Common myeloid progenitor, CD34-positive (primary cell): Measurements from ENCODE around the gene TAP2.
A peak's percentile ranks its signal among the peaks of the same experiment; 100 is the strongest.

Experiments
- CTCF ChIA-PET: fragments of 350-600 bp; sonication (Branson Sonifier 250); formaldehyde crosslinking; loops from one replicate; lab custom pipeline; 2021; ENCODE audit warnings: antibody characterized with exemption; lab: Charles Lee
- POLR2A ChIA-PET: fragments of 350-600 bp; sonication (Branson Sonifier 250); formaldehyde crosslinking; loops from one replicate; lab custom pipeline; 2021; ENCODE audit warnings: antibody characterized with exemption; lab: Charles Lee
- DNase-seq, 3 donors: peaks; one replicate each; pipeline versions ENCODE4 v3.0.0 to v3.0.0-alpha.2; 2013
- H3K27ac ChIP-seq, 2 experiments: 1 replicate in 1 of 2; 2 replicates in 1 of 2; pipeline ENCODE4 v1.7.0; 2013; ENCODE audit warnings: inconsistent platforms in 2 of 2, low read length in 2 of 2, mild to moderate bottlenecking in 2 of 2, low read depth in 1 of 2, moderate library complexity in 1 of 2; ENCODE audit not compliant: severe bottlenecking in 2 of 2, insufficient read depth in 1 of 2, poor library complexity in 1 of 2
- H3K27me3 ChIP-seq, 5 experiments: replicated peaks in 2 of 5; 1 replicate in 3 of 5; 2 replicates in 2 of 5; pipeline versions ENCODE4 v1.6.1 to v1.7.0; 2013; ENCODE audit warnings: low read length in 4 of 5, mild to moderate bottlenecking in 2 of 5, moderate library complexity in 2 of 5, inconsistent platforms in 1 of 5; ENCODE audit not compliant: insufficient read depth in 5 of 5, control insufficient read depth in 4 of 5
- H3K36me3 ChIP-seq, 4 experiments: 1 replicate in 2 of 4; 2 replicates in 2 of 4; pipeline versions ENCODE4 v1.6.1 to v1.7.0; 2013; ENCODE audit warnings: low read length in 3 of 4, control low read depth in 1 of 4, mild to moderate bottlenecking in 1 of 4; ENCODE audit not compliant: control insufficient read depth in 4 of 4, insufficient read depth in 4 of 4
- H3K4me1 ChIP-seq, 4 experiments: 1 replicate in 3 of 4; 2 replicates in 1 of 4; pipeline versions ENCODE4 v1.6.1 to v1.7.1; 2013; ENCODE audit warnings: low read length in 3 of 4, mild to moderate bottlenecking in 3 of 4, control low read depth in 1 of 4, inconsistent platforms in 1 of 4, moderate library complexity in 1 of 4; ENCODE audit not compliant: control insufficient read depth in 4 of 4, insufficient read depth in 4 of 4; ENCODE audit errors: control extremely low read depth in 1 of 4
- H3K4me3 ChIP-seq, 7 experiments: 1 replicate in 4 of 7; 2 replicates in 3 of 7; pipeline versions ENCODE4 v1.5.1 to v1.7.0; 2013; ENCODE audit warnings: mild to moderate bottlenecking in 7 of 7, low read length in 6 of 7, moderate library complexity in 6 of 7, inconsistent platforms in 2 of 7, low read depth in 2 of 7, control low read depth in 1 of 7; ENCODE audit not compliant: insufficient read depth in 4 of 7, control insufficient read depth in 1 of 7; ENCODE audit errors: extremely low read depth in 1 of 7
- H3K9me3 ChIP-seq, 5 experiments: 1 replicate in 4 of 5; 2 replicates in 1 of 5; pipeline versions ENCODE4 v1.6.1 to v1.7.1; 2013; ENCODE audit warnings: low read length in 4 of 5, mild to moderate bottlenecking in 2 of 5, inconsistent platforms in 1 of 5, low read depth in 1 of 5, moderate library complexity in 1 of 5; ENCODE audit not compliant: control insufficient read depth in 4 of 5, insufficient read depth in 2 of 5; ENCODE audit errors: control extremely low read depth in 1 of 5
- WGBS: methylation state at CpG from one replicate; pipeline ENCODE4 v1.1.5; 2013; ENCODE audit not compliant: insufficient coverage; 5-methylcytosine and 5-hydroxymethylcytosine counted together

TAP2 gene

DNA sequence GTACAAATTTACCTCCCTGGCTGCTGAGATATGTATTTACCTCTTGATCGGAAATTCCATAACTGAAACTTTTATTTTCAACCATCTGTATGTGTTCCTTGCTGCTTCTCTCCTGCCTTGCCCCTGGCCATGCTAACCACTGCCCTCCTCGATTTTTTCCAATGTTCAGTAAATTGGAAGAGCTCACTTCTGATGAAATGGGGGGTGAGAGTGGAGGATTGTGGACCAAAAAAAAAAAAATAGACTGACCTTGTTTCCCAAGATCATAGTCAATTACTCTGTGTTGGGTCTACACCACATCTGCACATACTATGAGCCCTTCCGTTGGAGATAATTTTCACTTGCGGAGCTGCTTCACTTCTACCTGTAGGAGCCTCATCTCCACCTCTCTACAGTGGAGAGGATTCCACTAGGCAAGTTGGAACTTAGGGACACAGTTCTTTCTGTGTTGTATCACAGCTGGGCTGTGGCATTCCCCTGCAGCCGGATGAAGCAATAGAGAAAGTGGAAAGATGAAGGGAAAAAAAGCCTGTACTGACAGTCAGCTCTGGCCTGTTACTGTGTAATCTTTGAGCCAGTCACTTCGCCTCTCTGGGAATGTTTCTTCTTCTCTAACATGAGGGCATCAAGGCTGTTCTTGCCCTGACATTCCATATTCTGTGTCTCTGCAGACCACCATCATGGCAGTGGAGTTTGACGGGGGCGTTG, 17.1 kb upstream of the TAP2 start:
- no peak for DNase-seq
- no peaks in the 10 kb centered on the region for H3K27me3 ChIP-seq
- ChIA-PET POLR2A (no interaction called here), CTCF (interaction anchor here (1.1 to 7.8 kb wide), 12 partner anchors 9 to 440 kb away, joined by 3 to 94 read pairs (median 6); partner anchors contain the start of genes PSMB8 and TAP2)
- H3K4me1 ChIP-seq: peaks cover 6 to 32% (median 28%) of the 10 kb centered on the region in 4 experiments
- no peak overlapping the region for H3K27ac ChIP-seq
- H3K9me3 ChIP-seq: no peaks in the 10 kb centered on the region
- peaks cover 6 to 44% (median 21%) of the 10 kb centered on the region in 4 experiments for H3K36me3 ChIP-seq
- WGBS: 100% methylated on average over 3 of the region's 8 CpGs
- H3K4me3 ChIP-seq: peak overlapping the region in 3 of 7 experiments; percentile 94 to 97 (median 95)

DNA sequence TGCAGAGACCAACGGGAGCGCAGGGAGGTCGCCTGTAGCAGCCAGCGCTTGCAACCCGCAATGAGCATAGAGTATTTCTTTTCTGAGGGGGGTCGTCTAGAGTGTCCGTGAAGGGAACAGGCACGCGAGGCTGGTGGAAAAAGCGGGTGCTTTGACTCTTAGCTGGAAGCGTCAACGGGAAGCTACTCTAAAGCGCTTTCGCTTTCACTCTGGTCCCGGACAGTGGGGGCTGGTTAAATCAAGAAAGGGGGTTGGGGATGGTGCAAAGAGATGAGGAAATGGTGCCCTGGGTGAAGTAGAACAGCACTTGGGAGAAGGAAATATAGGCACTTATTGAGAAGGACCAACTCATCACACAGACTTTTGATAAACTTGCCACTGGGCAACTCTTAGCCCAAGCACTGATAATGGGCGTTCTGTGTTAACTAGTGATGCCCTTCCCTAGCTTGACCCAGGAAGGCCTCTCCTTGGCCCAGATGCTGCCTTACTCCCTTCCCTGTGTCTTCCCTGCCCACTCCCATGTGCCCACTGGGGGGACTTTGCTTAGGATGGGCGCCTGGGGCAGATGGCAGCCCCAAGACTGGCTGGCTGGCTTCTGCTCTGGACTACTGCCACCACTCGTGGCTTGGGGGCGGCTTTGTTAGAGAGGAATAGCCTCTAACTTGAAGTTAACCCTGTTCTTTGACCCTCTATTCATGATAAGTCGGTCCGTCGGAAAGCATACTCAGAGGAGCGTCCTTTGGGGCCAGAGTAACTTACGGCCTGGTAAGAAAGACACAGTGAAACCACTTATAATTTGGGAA, 16.0 kb upstream of the TAP2 start:
- peak overlapping the region; percentile 34 to 89 for H3K27ac ChIP-seq
- POLR2A ChIA-PET: interaction anchor here (0.6 to 2.3 kb wide), 5 partner anchors 10 to 117 kb away, joined by 3 to 29 read pairs (median 11); partner anchors contain the start of genes PSMB8 and TAP2
- no peaks in the 10 kb centered on the region for H3K9me3 ChIP-seq
- peak; percentile 68 to 86 (median 85) for DNase-seq
- peaks cover 13 to 48% (median 27%) of the 10 kb centered on the region in 4 experiments for H3K36me3 ChIP-seq
- H3K4me3 ChIP-seq: peak overlapping the region; percentile 88 to 97 (median 95)
- 15% methylated on average over 17 of the region's 24 CpGs for WGBS
- CTCF ChIA-PET: interaction anchor here (0.6 to 7.8 kb wide), 18 partner anchors 9 to 631 kb away, joined by 3 to 94 read pairs (median 4); partner anchors contain the start of genes HLA-DMA, NOTCH4, PSMB8 and TAP2
- peaks cover 6 to 32% (median 28%) of the 10 kb centered on the region in 4 experiments for H3K4me1 ChIP-seq
- no peaks in the 10 kb centered on the region for H3K27me3 ChIP-seq

DNA sequence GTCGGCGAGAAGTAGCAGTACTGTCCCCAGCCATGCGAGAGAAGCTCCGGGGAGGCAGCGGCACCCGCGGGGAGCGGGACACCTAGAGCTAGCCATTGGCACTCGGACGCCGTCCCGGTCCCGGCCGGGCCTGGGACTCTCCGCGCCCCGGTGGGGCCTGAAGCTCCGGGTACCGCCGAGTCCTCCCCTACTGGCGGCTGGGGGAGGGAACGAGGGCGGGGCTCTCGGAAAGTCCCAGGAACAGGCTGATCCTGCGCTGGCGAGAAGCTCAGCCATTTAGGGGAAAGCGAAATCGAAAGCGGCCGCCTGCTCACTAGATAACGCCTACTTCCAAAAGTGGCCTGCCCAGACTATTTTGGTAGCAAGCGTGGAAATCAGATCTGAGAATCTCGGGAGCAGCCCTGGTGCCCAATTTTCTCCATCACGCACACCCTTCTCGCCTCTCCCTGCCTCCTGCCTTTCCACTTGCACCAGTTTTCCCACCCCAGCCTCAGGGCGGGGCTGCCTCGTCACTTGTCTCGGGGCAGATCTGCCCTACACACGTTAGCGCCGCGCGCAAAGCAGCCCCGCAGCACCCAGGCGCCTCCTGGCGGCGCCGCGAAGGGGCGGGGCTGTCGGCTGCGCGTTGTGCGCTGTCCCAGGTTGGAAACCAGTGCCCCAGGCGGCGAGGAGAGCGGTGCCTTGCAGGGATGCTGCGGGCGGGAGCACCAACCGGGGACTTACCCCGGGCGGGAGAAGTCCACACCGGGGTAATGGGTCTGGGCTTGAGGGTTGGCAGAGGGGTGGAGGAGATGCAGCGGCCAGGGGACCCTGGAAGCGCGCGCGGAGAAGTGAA, 15.2 kb upstream of the TAP2 start, which contains the start of the genes PSMB9 and TAP1:
TSS of gene PSMB9 (plus strand) at position 652 of the 835 bp plus-strand sequence. CDS start at position 690, 38 bp downstream.
TSS of gene TAP1 (minus strand) at position 164 of the 835 bp plus-strand sequence. CDS start at position 96, 68 bp downstream.
- peaks cover 6 to 32% (median 28%) of the 10 kb centered on the region in 4 experiments for H3K4me1 ChIP-seq
- H3K27ac ChIP-seq: peak within 1 kb of the TSS; percentile 74 to 89
- peak within 1 kb of the TSS; percentile 88 to 97 (median 95) for H3K4me3 ChIP-seq
- CTCF ChIA-PET: interaction anchor here (0.7 to 7.8 kb wide), 18 partner anchors 9 to 438 kb away, joined by 3 to 94 read pairs (median 4); partner anchors contain the start of genes HLA-DMA, PSMB8 and TAP2
- POLR2A ChIA-PET: interaction anchor here (0.6 to 2.3 kb wide), 7 partner anchors 9 to 162 kb away, joined by 3 to 29 read pairs (median 5); partner anchors contain the start of genes PSMB8 and TAP2
- H3K36me3 ChIP-seq: peaks cover 13 to 43% (median 28%) of the 10 kb centered on the region in 4 experiments
- WGBS: under 1% methylated on average over 60 of the region's 68 CpGs
- no peaks in the 10 kb centered on the region for H3K27me3 ChIP-seq
- DNase-seq: peak; percentile 94 to 98 (median 98)
- H3K9me3 ChIP-seq: no peaks in the 10 kb centered on the region

DNA sequence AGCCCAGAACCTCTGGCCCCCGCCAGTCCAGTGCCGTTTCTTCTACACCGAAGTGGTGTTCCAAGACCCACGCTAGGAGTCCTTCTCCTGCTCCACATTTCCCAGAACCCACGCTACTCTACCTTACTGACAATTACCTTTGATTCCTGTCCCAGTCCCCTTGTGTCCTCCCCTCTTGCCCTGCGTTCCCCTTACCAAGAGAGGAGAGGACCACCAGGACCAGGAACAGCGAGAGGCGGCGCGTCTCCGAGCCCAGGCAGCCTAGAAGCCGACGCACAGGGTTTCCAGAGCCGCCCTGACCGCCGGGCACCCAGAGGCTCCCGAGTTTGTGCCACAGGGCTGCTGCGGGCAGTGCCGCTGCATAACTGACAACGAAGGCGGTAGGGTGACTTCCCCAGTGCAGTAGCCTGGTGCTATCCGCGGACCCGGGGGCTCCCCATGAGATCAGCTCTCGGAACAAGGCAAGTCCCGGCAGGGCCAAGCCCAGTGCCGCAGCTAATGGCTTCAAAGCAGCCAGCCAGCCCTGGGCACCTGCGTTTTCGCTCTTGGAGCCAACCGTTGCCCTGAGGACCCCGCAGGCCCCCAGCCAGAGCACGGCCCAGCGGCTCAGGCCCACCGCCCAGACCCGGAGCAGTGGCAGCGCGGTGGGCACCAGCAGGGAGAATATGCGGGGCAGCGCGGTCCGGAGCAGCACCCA, 14.5 kb upstream of the TAP2 start:
- POLR2A ChIA-PET: interaction anchor here (0.5 to 2.3 kb wide), 6 partner anchors 8 to 163 kb away, joined by 3 to 29 read pairs (median 8); partner anchors contain the start of genes PSMB8 and TAP2
- under 1% methylated on average over 36 of the region's 41 CpGs for WGBS
- peak in 2 of 3 donors; percentile 59 to 65 for DNase-seq
- Histone ChIP-seq H3K27ac (peak overlapping the region; percentile 74 to 89), H3K27me3 (no peaks in the 10 kb centered on the region), H3K9me3 (no peaks in the 10 kb centered on the region), H3K4me1 (peaks cover 6 to 32% (median 28%) of the 10 kb centered on the region in 4 experiments), H3K36me3 (peaks cover 18 to 43% (median 29%) of the 10 kb centered on the region in 4 experiments), H3K4me3 (peak overlapping the region; percentile 88 to 97 (median 95))
- CTCF ChIA-PET: interaction anchor here (0.7 to 7.8 kb wide), 15 partner anchors 8 to 428 kb away, joined by 3 to 94 read pairs (median 4); partner anchors contain the start of genes HLA-DMA, PSMB8 and TAP2

DNA sequence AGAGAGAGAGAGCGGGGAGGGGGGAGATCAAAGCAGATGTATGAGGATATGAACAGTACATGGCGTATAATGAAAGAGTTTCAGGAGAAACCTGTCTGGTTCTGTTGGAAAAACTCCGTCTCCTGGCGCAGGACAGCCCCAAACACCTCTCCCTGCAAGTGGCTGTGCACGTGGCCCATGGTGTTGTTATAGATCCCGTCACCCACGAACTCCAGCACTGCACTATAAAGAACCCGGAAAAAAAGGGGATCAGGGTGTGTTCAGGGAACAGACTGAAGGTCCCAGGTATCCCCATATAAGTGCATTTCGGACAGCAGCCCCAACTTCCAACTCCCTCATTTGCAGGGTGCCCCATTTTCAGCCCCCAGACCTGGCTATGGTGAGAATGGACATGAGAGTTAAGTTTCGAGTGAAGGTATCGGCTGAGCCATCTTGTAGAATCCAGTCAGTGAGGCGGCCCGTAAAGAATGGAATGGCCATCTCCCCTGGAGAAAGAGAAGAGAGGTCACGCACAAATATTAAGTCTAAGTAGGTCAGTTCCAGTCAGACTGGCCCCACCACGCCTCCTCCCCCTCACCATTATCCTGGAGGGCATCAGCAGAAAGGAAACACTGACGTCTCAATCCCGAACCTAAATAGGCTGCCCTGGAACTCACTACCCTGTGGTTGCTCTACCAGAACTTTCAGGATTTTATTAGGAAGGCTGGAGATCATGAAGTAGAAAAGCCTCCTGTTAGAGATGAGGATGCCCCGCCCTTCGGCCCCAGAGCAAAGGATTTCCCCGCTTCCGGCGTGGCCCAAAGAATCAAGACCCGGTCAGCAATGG, 13.7 kb upstream of the TAP2 start:
- 50% methylated on average over 18 of the region's 23 CpGs for WGBS

More for the DNA sequence above, 13.7 kb upstream of the TAP2 start:
- peak overlapping the region in 1 of 2 experiments; percentile 89 for H3K27ac ChIP-seq
- H3K4me1 ChIP-seq: peaks cover 6 to 35% (median 28%) of the 10 kb centered on the region in 4 experiments
- H3K9me3 ChIP-seq: no peaks in the 10 kb centered on the region
- ChIA-PET POLR2A (interaction anchor here (0.5 to 2.2 kb wide), 3 partner anchors 7 to 120 kb away, joined by 5 to 29 read pairs (median 5); partner anchors contain the start of gene PSMB8), CTCF (interaction anchor here (1.2 to 7.8 kb wide), 7 partner anchors 12 to 428 kb away, joined by 3 to 94 read pairs (median 16); partner anchors contain the start of gene TAP2)
- no peaks in the 10 kb centered on the region for H3K27me3 ChIP-seq
- H3K36me3 ChIP-seq: peaks cover 24 to 43% (median 34%) of the 10 kb centered on the region in 4 experiments
- DNase-seq: no peak
- peak overlapping the region; percentile 88 to 97 (median 95) for H3K4me3 ChIP-seq
